RWPE2 (cell line): Measurements from ENCODE around the gene NT5C1A.
A peak's percentile ranks its signal among the peaks of the same experiment; 100 is the strongest.

Source experiments
- ATAC-seq: fragments of 200-7000 bp; cut with Tn5 transposase; 3 replicates; pipeline ENCODE4 v1.9.1; 2021; ENCODE audit warnings: low read depth
- DNase-seq: peaks from one replicate; pipeline ENCODE4 v3.0.0-alpha.2; 2020; ENCODE audit warnings: low spot score
- H3K27ac ChIP-seq: fragments of 450-650 bp; 2 replicates; pipeline ENCODE4 v1.5.1; 2017; ENCODE audit warnings: mild to moderate bottlenecking; ENCODE audit not compliant: poor library complexity, severe bottlenecking
- H3K27me3 ChIP-seq: fragments of 250-450 bp; sonication (Bioruptor Pico); 2 replicates; pipeline ENCODE4 v1.5.1; 2021; ENCODE audit warnings: mild to moderate bottlenecking, moderate library complexity; ENCODE audit not compliant: insufficient read depth, poor library complexity, severe bottlenecking
- H3K36me3 ChIP-seq: fragments of 250-450 bp; sonication (Bioruptor Pico); 2 replicates; pipeline ENCODE4 v1.5.1; 2020; ENCODE audit warnings: low read depth, mild to moderate bottlenecking, moderate library complexity
- H3K4me1 ChIP-seq: fragments of 250-450 bp; sonication (Bioruptor Pico); 2 replicates; pipeline ENCODE4 v1.5.1; 2021; ENCODE audit warnings: mild to moderate bottlenecking, moderate library complexity; ENCODE audit not compliant: insufficient read depth, poor library complexity, severe bottlenecking
- H3K4me3 ChIP-seq: fragments of 250-450 bp; sonication (Bioruptor Pico); 2 replicates; pipeline ENCODE4 v1.5.1; 2021; ENCODE audit warnings: mild to moderate bottlenecking, moderate library complexity; ENCODE audit not compliant: severe bottlenecking
- H3K9me3 ChIP-seq: fragments of 250-450 bp; sonication (Bioruptor Pico); 2 replicates; pipeline ENCODE4 v1.5.1; 2021; ENCODE audit warnings: mild to moderate bottlenecking, moderate library complexity; ENCODE audit not compliant: severe bottlenecking
- TF ChIP-seq, protein P1 (sequence below): fragments of 450-650 bp; IDR thresholded peaks from one replicate; pipeline ENCODE4 v1.5.1; 2017; ENCODE audit warnings: mild to moderate bottlenecking, moderate library complexity; ENCODE audit not compliant: poor library complexity, severe bottlenecking

Gene NT5C1A

DNA sequence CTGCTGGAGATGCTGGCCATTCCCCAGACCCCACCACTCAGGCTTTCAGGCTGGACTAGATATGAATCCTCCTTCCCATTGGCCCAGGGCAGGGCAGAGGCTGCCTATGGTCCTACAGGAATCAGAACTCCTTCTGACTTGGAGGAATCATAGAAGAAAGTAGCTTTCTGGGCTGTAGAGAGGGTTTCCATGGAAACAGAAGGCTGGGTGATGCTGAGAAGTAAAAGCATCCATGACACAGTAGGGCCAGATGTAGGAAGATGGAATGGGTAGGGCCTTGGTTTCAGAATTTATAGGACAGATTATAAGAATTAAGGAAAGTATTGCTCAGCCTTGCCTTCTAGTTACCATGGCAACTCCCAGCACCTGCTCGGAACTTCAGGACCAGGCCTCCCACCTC is 9.0 kb downstream of the NT5C1A start:
- TF ChIP-seq, protein P1, sequence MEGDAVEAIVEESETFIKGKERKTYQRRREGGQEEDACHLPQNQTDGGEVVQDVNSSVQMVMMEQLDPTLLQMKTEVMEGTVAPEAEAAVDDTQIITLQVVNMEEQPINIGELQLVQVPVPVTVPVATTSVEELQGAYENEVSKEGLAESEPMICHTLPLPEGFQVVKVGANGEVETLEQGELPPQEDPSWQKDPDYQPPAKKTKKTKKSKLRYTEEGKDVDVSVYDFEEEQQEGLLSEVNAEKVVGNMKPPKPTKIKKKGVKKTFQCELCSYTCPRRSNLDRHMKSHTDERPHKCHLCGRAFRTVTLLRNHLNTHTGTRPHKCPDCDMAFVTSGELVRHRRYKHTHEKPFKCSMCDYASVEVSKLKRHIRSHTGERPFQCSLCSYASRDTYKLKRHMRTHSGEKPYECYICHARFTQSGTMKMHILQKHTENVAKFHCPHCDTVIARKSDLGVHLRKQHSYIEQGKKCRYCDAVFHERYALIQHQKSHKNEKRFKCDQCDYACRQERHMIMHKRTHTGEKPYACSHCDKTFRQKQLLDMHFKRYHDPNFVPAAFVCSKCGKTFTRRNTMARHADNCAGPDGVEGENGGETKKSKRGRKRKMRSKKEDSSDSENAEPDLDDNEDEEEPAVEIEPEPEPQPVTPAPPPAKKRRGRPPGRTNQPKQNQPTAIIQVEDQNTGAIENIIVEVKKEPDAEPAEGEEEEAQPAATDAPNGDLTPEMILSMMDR = no peak
- no peaks in the 10 kb centered on the region for H3K36me3 ChIP-seq
- no peak overlapping the region for H3K27ac ChIP-seq
- H3K27me3 ChIP-seq = no peaks in the 10 kb centered on the region
- no peak for DNase-seq
- no peaks in the 10 kb centered on the region for H3K9me3 ChIP-seq
- ATAC-seq = no peak
- H3K4me1 ChIP-seq = no peaks in the 10 kb centered on the region
- no peak overlapping the region for H3K4me3 ChIP-seq

DNA sequence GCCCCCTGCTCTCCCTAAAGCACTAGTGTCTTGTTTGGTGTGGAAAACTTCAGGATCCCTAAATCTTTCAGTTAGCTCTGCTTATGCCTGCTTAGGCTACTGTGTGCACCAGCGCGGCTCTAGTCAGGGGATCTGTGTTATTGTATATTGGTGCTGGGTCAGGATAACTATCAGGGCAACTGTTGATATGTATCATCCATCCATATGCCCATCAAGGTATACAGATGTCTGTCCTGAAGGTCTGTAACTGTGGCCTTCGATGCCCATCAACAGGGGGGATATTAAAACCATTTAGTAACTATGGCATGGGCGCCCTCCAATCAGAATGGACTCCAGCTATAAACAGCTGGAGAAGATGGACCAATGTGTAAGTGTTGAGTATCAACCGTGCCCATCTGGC is 12.4 kb downstream of the NT5C1A start:
- Histone ChIP-seq H3K27me3 (no peaks in the 10 kb centered on the region), H3K9me3 (no peaks in the 10 kb centered on the region), H3K27ac (no peak overlapping the region), H3K4me3 (no peak overlapping the region), H3K4me1 (no peaks in the 10 kb centered on the region), H3K36me3 (no peaks in the 10 kb centered on the region)
- TF ChIP-seq, protein P1 = no peak
- DNase-seq (no peak), ATAC-seq (no peak)

DNA sequence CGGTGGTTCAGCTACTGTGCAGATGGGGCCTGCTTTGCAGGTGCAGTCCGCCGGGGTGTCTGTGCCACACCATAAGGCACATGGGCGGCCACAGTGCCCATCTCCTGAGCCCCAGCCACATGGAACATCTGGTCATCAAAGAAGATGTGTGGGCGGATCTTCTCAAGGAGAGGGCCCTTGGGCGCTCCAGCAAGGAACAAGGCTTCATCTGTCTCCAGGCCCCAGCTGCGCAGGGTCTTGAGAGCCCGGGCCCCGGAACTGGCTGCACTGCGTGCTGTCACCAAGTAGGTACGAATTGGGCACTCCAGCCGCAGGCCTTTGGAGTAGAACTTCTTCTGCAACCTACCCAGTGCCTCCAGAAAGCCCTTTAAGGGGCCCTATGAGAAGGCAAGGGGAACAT is 12.8 kb downstream of the NT5C1A start:
- no peak overlapping the region for H3K27ac ChIP-seq

DNA sequence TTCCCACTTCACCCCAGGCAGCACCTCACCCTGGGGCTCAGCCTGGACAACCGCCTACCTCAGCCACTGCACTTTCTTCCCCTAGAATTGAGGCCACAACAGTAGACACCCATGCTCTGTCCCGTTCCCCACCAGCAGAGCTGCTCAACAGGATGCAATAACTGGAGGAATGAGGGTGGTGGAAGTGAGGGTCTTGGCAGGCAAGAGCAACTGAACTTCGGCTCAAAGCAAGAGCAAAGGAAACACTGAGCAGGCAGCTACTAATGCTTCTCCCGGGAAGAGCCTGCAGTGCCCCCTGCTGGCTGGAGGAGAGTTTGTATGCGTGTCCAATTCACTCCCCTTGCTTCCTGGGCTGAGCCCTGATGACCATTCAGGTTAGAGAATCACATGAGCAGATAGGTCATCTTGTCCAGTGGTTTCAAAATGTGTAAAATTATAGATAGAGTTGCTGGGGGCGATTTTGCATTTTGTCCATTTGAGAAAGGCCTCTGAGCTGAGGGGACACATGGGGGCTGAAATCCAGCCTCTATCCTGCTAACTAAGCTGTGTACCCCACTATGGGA is 13.9 kb downstream of the NT5C1A start:
- H3K9me3 ChIP-seq = no peaks in the 10 kb centered on the region
- no peak overlapping the region for H3K4me3 ChIP-seq
- ATAC-seq (no peak), DNase-seq (no peak)
- peaks cover 2% of the 10 kb centered on the region for H3K4me1 ChIP-seq
- H3K27ac ChIP-seq = no peak overlapping the region
- H3K36me3 ChIP-seq = no peaks in the 10 kb centered on the region
- TF ChIP-seq, protein P1 = peak; percentile 66
- H3K27me3 ChIP-seq = no peaks in the 10 kb centered on the region

More for the DNA sequence above, 12.8 kb downstream of the NT5C1A start:
- no peaks in the 10 kb centered on the region for H3K36me3 ChIP-seq
- no peaks in the 10 kb centered on the region for H3K4me1 ChIP-seq
- no peaks in the 10 kb centered on the region for H3K9me3 ChIP-seq
- no peaks in the 10 kb centered on the region for H3K27me3 ChIP-seq
- no peak overlapping the region for H3K4me3 ChIP-seq
- TF ChIP-seq, protein P1 = no peak
- DNase-seq = no peak
- no peak for ATAC-seq

DNA sequence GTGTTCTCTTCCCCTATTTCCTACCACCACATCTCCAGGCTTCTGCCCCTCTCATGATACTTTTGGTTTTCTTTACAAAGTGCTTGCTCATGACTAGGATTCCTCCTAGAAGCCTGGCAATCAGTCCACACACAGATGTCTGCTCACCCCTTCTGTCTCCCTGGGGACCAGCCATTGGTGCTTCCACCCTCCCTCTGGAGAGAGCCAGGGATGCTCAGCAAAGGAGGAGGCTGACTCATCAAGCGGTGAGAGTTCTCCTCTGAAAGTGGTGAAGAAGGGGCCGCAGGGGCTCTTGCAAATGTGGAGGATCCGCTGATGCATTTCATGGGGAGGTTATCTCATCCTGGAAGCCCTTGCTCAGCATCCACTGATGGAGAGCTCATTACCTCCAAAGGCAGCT is 14.5 kb downstream of the NT5C1A start:
- H3K4me3 ChIP-seq = no peak overlapping the region
- ATAC-seq = no peak

More for the DNA sequence above, 14.5 kb downstream of the NT5C1A start:
- Histone ChIP-seq H3K4me1 (peaks cover 2% of the 10 kb centered on the region), H3K9me3 (no peaks in the 10 kb centered on the region), H3K36me3 (no peaks in the 10 kb centered on the region), H3K27me3 (no peaks in the 10 kb centered on the region), H3K27ac (no peak overlapping the region)
- no peak for DNase-seq
- TF ChIP-seq, protein P1 = no peak
